Measurements from ENCODE around the gene NPDC1.
"Not testable (repeated sequence)": the region's sequence is repeated elsewhere in the genome, so short reads cannot be mapped to it uniquely, and the experiment has no call there.

GRCh38 chr9:137033481-137033880 lies 12.5 kb downstream of the NPDC1 start:
- TF ChIP-seq CTCF, EZH2phosphoT487 (IDR thresholded peaks at IDR 0.05): not testable (repeated sequence)
